ENCODE measurements around the gene TGFBRAP1. TPM values are rescaled to one million over a fixed set of nuclear protein-coding genes. Genes with fewer than 3 reads are reported as not detected.
A peak's percentile ranks its signal among the peaks of the same experiment; 100 is the strongest.

The TGFBRAP1 gene
- total and polyA plus RNA-seq, 8 donors = 4.9 to 35.7 (median 15.8) TPM

DNA sequence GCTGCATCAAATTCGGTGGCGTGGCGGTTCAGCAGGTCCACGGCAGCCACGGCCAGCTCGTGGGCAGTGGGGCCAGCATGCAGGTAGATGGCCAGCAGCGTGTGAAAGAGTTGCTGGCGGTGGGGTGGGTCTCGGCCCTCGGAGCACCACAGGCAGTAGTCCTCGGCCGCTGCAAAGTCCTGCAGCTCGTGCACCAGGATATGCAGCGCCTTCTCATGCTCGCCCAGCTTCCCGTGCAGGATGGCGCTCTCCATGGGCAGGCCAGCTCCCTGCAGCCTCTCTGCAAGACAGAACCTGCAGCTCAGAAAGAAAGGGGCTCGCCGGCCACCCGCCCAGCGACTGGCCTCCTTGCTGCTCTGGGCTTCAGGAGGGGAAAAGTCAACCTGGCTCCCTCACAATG, 60.1 kb downstream of the TGFBRAP1 start:
- Histone ChIP-seq H3K9me3 (no peaks in the 10 kb centered on the region), H3K4me1 (no peaks in the 10 kb centered on the region), H3K4me3 (no peak overlapping the region), H3K36me3 (peaks cover 66 to 100% (median 100%) of the 10 kb centered on the region in 4 donors), H3K27me3 (no peaks in the 10 kb centered on the region), H3K27ac (no peak overlapping the region)
- no peak for DNase-seq
- WGBS, 5 donors = 89 to 100% (median 97%) methylated on average over 6 to 21 of the region's 21 CpGs
- TF ChIP-seq EP300 (IDR thresholded peaks at IDR 0.05) = no peak
- no peak for TF ChIP-seq POLR2AphosphoS5 (IDR thresholded peaks at IDR 0.05)
- TF ChIP-seq, protein P1, sequence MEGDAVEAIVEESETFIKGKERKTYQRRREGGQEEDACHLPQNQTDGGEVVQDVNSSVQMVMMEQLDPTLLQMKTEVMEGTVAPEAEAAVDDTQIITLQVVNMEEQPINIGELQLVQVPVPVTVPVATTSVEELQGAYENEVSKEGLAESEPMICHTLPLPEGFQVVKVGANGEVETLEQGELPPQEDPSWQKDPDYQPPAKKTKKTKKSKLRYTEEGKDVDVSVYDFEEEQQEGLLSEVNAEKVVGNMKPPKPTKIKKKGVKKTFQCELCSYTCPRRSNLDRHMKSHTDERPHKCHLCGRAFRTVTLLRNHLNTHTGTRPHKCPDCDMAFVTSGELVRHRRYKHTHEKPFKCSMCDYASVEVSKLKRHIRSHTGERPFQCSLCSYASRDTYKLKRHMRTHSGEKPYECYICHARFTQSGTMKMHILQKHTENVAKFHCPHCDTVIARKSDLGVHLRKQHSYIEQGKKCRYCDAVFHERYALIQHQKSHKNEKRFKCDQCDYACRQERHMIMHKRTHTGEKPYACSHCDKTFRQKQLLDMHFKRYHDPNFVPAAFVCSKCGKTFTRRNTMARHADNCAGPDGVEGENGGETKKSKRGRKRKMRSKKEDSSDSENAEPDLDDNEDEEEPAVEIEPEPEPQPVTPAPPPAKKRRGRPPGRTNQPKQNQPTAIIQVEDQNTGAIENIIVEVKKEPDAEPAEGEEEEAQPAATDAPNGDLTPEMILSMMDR (IDR thresholded peaks at IDR 0.05) = no peak
- no peak for TF ChIP-seq POLR2A (IDR thresholded peaks at IDR 0.05)
- intact Hi-C loops (cut with DNase I; ENCODE audit: low total_unique reads) = no loop called here

DNA sequence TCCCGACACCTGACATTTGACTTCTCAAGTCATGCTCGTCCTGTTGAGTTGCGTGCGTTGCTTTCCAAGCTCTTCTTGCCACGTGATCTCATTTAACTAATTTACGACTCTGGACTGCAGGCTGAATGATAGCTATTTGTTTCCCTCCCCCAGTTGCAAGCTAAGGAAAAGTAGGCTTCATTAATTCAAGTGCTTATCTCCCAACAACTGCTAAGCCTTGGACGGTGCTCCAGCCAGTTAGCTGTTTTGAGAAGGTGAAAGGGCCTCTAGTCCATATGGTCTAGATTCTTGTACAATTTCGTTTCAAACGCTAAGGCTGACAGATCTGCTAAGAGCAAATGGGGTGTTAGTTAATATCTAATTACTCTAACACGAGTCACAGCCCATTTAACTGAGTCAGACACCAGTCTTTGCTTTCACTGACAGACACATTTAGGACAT, 66.9 kb downstream of the TGFBRAP1 start:
- Histone ChIP-seq H3K27ac (no peak overlapping the region), H3K4me1 (no peaks in the 10 kb centered on the region), H3K36me3 (peaks cover 21 to 56% (median 45%) of the 10 kb centered on the region in 4 donors), H3K27me3 (no peaks in the 10 kb centered on the region), H3K9me3 (no peaks in the 10 kb centered on the region), H3K4me3 (no peak overlapping the region)
- intact Hi-C loops (cut with DNase I; ENCODE audit: low total_unique reads) = no loop called here
- peak in 1 of 2 donors; percentile 32 for DNase-seq
- TF ChIP-seq POLR2AphosphoS5 (IDR thresholded peaks at IDR 0.05) (no peak), EP300 (IDR thresholded peaks at IDR 0.05) (no peak), POLR2A (IDR thresholded peaks at IDR 0.05) (no peak)
- TF ChIP-seq, protein P1 (IDR thresholded peaks at IDR 0.05) = no peak
- 83 to 91% (median 88%) methylated on average over 10 of the region's 10 CpGs for WGBS, 5 donors

DNA sequence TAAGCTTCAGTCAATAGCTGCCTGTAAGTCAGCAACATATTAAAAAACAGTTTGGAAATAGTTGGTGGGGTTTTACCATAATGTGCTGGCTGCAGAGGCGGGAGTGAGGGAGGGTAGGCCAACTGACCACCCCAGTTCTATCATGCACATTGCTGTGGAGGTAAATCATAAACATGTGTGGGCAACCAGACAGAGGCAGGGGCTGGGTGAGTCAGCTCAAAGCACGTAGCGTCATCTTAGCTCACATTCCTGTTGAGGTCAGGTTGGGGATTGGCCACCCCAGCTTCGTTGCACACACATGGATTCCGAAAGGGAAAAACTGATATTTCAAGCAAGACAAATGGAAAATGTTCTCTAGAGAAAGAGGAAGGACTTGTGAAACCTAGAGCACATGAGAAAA, 68.5 kb downstream of the TGFBRAP1 start:
- intact Hi-C loops (cut with DNase I; ENCODE audit: low total_unique reads) = no loop called here
- 73 to 84% (median 81%) methylated on average over 5 of the region's 5 CpGs for WGBS, 5 donors

GRCh38 chr2:105258835-105259350, 70.6 kb downstream of the TGFBRAP1 start:
- H3K27ac ChIP-seq = no peak overlapping the region
- TF ChIP-seq, protein P1 (IDR thresholded peaks at IDR 0.05) = no peak
- TF ChIP-seq POLR2A (IDR thresholded peaks at IDR 0.05) (no peak), POLR2AphosphoS5 (IDR thresholded peaks at IDR 0.05) (no peak), EP300 (IDR thresholded peaks at IDR 0.05) (no peak)
- DNase-seq = no peak
- H3K4me1 ChIP-seq = no peaks in the 10 kb centered on the region
- intact Hi-C loops (cut with DNase I; ENCODE audit: low total_unique reads) = no loop called here
- WGBS, 5 donors = 69 to 77% (median 75%) methylated on average over 10 of the region's 10 CpGs
- H3K4me3 ChIP-seq = no peak overlapping the region
- no peaks in the 10 kb centered on the region for H3K9me3 ChIP-seq
- no peaks in the 10 kb centered on the region for H3K27me3 ChIP-seq
- H3K36me3 ChIP-seq = peaks cover 3 to 20% (median 8%) of the 10 kb centered on the region in 4 donors

More for the DNA sequence above, 68.5 kb downstream of the TGFBRAP1 start:
- Histone ChIP-seq H3K36me3 (peaks cover 4 to 40% (median 29%) of the 10 kb centered on the region in 4 donors), H3K9me3 (no peaks in the 10 kb centered on the region), H3K4me3 (no peak overlapping the region), H3K4me1 (no peaks in the 10 kb centered on the region), H3K27ac (no peak overlapping the region), H3K27me3 (no peaks in the 10 kb centered on the region)
- no peak for TF ChIP-seq EP300 (IDR thresholded peaks at IDR 0.05)
- no peak for TF ChIP-seq POLR2AphosphoS5 (IDR thresholded peaks at IDR 0.05)
- TF ChIP-seq, protein P1 (IDR thresholded peaks at IDR 0.05) = no peak
- no peak for TF ChIP-seq POLR2A (IDR thresholded peaks at IDR 0.05)
- no peak for DNase-seq

All from stomach (tissue), 9 donors.